Neural cell (in vitro differentiated cells): ENCODE measurements around the gene COL9A1. TPM values are rescaled to one million over a fixed set of nuclear protein-coding genes. Genes with fewer than 3 reads are reported as not detected.

Experiments
- H2AFZ ChIP-seq: fragments of 200-600, 300-800 bp; sonication (generic), shearing (Covaris generic); 2 replicates; pipeline ENCODE4 v1.6.0; 2014; ENCODE audit warnings: low read depth, mild to moderate bottlenecking, antibody characterized with exemption, low read length, moderate library complexity
- H3F3A ChIP-seq: fragments of 200-600 bp; shearing (Covaris generic); 2 replicates; pipeline ENCODE4 v1.6.1; 2016; ENCODE audit warnings: mild to moderate bottlenecking, moderate library complexity, mixed read lengths, antibody characterized with exemption, low read length; ENCODE audit not compliant: insufficient read depth, poor library complexity, severe bottlenecking
- H3K27ac ChIP-seq: fragments of 200-600, 300-800 bp; sonication (generic), shearing (Covaris generic); 2 replicates; pipeline ENCODE4 v1.5.1; 2014; ENCODE audit warnings: mild to moderate bottlenecking, low read length, moderate library complexity
- H3K27me3 ChIP-seq: fragments of 300-800, 200-600 bp; sonication (generic), shearing (Covaris generic); 2 replicates; pipeline ENCODE4 v1.6.0; 2014; ENCODE audit warnings: mild to moderate bottlenecking, low read depth, low read length, moderate library complexity; ENCODE audit not compliant: insufficient read depth
- H3K36me3 ChIP-seq: fragments of 300-800, 200-600 bp; sonication (generic), shearing (Covaris generic); 2 replicates; pipeline ENCODE4 v1.5.1; 2014; ENCODE audit warnings: mild to moderate bottlenecking, antibody characterized with exemption, low read length, moderate library complexity; ENCODE audit not compliant: insufficient read depth
- H3K4me2 ChIP-seq: fragments of 300-800, 200-600 bp; sonication (generic), shearing (Covaris generic); 2 replicates; pipeline ENCODE4 v1.6.0; 2014; ENCODE audit warnings: mild to moderate bottlenecking, low read length
- H3K4me3 ChIP-seq: fragments of 300-800, 200-600 bp; sonication (generic), shearing (Covaris generic); 2 replicates; pipeline ENCODE4 v1.5.1; 2014; ENCODE audit warnings: mild to moderate bottlenecking, low read length, moderate library complexity
- H3K79me2 ChIP-seq: fragments of 200-600 bp; shearing (Covaris generic); replicated peaks from 2 replicates; pipeline ENCODE4 v1.6.0; 2014; ENCODE audit warnings: mild to moderate bottlenecking, low read length, moderate library complexity; ENCODE audit not compliant: insufficient read depth
- H3K9ac ChIP-seq: fragments of 300-800, 200-600 bp; sonication (generic), shearing (Covaris generic); 2 replicates; pipeline ENCODE4 v1.6.1; 2016; ENCODE audit warnings: mild to moderate bottlenecking, low read length, mixed read lengths
- H3K9me2 ChIP-seq: fragments of 200-600 bp; shearing (Covaris generic); 2 replicates; pipeline ENCODE4 v1.6.1; 2016; ENCODE audit warnings: mild to moderate bottlenecking, low read length, mixed read lengths; ENCODE audit not compliant: insufficient read depth
- H3K9me3 ChIP-seq: fragments of 200-600, 300-800 bp; sonication (generic), shearing (Covaris generic); 2 replicates; pipeline ENCODE4 v1.6.1; 2016; ENCODE audit warnings: mild to moderate bottlenecking, mixed run types, low read length, moderate library complexity, mixed read lengths
- H4K20me1 ChIP-seq: fragments of 200-600 bp; shearing (Covaris generic); 2 replicates; pipeline ENCODE4 v1.6.1; 2016; ENCODE audit warnings: mild to moderate bottlenecking, mixed run types; ENCODE audit not compliant: insufficient read depth
- CTCF ChIP-seq: fragments of 450-650 bp; IDR thresholded peaks from 2 replicates; pipeline ENCODE4 v1.5.1; 2014; ENCODE audit warnings: antibody characterized with exemption, mild to moderate bottlenecking, moderate library complexity; ENCODE audit not compliant: poor library complexity, severe bottlenecking
- EP300 ChIP-seq: fragments of 450-650 bp; conservative IDR thresholded peaks from 2 replicates; pipeline ENCODE4 v1.6.1; 2014; ENCODE audit warnings: antibody characterized with exemption, mild to moderate bottlenecking, moderate library complexity; ENCODE audit not compliant: poor library complexity, severe bottlenecking
- EZH2 ChIP-seq: fragments of 200-600, 300-800 bp; shearing (Covaris generic), sonication (generic); IDR thresholded peaks from 2 replicates; pipeline ENCODE4 v1.6.1; 2014; ENCODE audit warnings: antibody characterized with exemption, low read length, borderline replicate concordance, mild to moderate bottlenecking; ENCODE audit not compliant: insufficient read depth, poor library complexity, severe bottlenecking
- MXI1 ChIP-seq: fragments of 450-650 bp; conservative IDR thresholded peaks from 2 replicates; pipeline ENCODE4 v1.6.1; 2014; ENCODE audit warnings: antibody characterized with exemption, mild to moderate bottlenecking; ENCODE audit not compliant: poor library complexity, severe bottlenecking
- POLR2AphosphoS5 ChIP-seq: IDR thresholded peaks from 2 replicates; pipeline ENCODE4 v1.6.1; 2012
- RAD21 ChIP-seq: fragments of 450-650 bp; conservative IDR thresholded peaks from 2 replicates; pipeline ENCODE4 v1.6.1; 2014; ENCODE audit warnings: antibody characterized with exemption, mild to moderate bottlenecking, moderate library complexity
- SMC3 ChIP-seq: fragments of 450-650 bp; conservative IDR thresholded peaks from 2 replicates; pipeline ENCODE4 v1.6.1; 2014; ENCODE audit warnings: antibody characterized with exemption, mild to moderate bottlenecking, moderate library complexity; ENCODE audit not compliant: poor library complexity
- TAF1 ChIP-seq: IDR thresholded peaks from 2 replicates; pipeline ENCODE4 v1.6.1; 2012; ENCODE audit warnings: low read depth
- polyA plus RNA-seq: library from polyadenylated mRNA; depleted of rRNA; stranded (reverse); fragments of >200 nt; gene quantifications from 2 replicates; pipeline ENCODE4 v1.2.3, GENCODE V29; 2014
- TF ChIP-seq, protein P1 (sequence below): IDR thresholded peaks from 2 replicates; pipeline ENCODE4 v1.6.1; 2012; ENCODE audit warnings: borderline replicate concordance

COL9A1 gene
- polyA plus RNA-seq, 1 donor from 2014 or later = 1.0 TPM

- Histone ChIP-seq H3K4me2 (no peak overlapping the region), H3K79me2 (no peaks in the 10 kb centered on the region), H3K36me3 (no peaks in the 10 kb centered on the region), H3K9me2 (no peaks in the 10 kb centered on the region), H2AFZ (no peak overlapping the region), H3K9ac (no peak overlapping the region), H4K20me1 (no peaks in the 10 kb centered on the region), H3K4me3 (no peak overlapping the region), H3K27me3 (no peaks in the 10 kb centered on the region), H3F3A (no peaks in the 10 kb centered on the region), H3K27ac (no peak overlapping the region), H3K9me3 (no peaks in the 10 kb centered on the region)
- TF ChIP-seq MXI1 (no peak), EP300 (no peak), POLR2AphosphoS5 (no peak), TAF1 (no peak), EZH2 (no peak), CTCF (no peak)
- TF ChIP-seq, protein P1, sequence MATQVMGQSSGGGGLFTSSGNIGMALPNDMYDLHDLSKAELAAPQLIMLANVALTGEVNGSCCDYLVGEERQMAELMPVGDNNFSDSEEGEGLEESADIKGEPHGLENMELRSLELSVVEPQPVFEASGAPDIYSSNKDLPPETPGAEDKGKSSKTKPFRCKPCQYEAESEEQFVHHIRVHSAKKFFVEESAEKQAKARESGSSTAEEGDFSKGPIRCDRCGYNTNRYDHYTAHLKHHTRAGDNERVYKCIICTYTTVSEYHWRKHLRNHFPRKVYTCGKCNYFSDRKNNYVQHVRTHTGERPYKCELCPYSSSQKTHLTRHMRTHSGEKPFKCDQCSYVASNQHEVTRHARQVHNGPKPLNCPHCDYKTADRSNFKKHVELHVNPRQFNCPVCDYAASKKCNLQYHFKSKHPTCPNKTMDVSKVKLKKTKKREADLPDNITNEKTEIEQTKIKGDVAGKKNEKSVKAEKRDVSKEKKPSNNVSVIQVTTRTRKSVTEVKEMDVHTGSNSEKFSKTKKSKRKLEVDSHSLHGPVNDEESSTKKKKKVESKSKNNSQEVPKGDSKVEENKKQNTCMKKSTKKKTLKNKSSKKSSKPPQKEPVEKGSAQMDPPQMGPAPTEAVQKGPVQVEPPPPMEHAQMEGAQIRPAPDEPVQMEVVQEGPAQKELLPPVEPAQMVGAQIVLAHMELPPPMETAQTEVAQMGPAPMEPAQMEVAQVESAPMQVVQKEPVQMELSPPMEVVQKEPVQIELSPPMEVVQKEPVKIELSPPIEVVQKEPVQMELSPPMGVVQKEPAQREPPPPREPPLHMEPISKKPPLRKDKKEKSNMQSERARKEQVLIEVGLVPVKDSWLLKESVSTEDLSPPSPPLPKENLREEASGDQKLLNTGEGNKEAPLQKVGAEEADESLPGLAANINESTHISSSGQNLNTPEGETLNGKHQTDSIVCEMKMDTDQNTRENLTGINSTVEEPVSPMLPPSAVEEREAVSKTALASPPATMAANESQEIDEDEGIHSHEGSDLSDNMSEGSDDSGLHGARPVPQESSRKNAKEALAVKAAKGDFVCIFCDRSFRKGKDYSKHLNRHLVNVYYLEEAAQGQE = no peak
Measured at GRCh38 chr6:70236343-70236742, 66.5 kb downstream of the COL9A1 start.

GRCh38 chr6:70234561-70235236 lies 68.2 kb downstream of the COL9A1 start:
- Histone ChIP-seq H3K9me3 (no peaks in the 10 kb centered on the region), H3K79me2 (no peaks in the 10 kb centered on the region), H3K4me3 (no peak overlapping the region), H4K20me1 (no peaks in the 10 kb centered on the region), H2AFZ (no peak overlapping the region), H3F3A (no peaks in the 10 kb centered on the region), H3K27ac (no peak overlapping the region), H3K9me2 (no peaks in the 10 kb centered on the region), H3K9ac (no peak overlapping the region), H3K27me3 (no peaks in the 10 kb centered on the region), H3K36me3 (no peaks in the 10 kb centered on the region), H3K4me2 (no peak overlapping the region)
- TF ChIP-seq EP300 (no peak), EZH2 (no peak), POLR2AphosphoS5 (no peak), SMC3 (no peak), MXI1 (no peak), TAF1 (no peak), RAD21 (no peak), CTCF (no peak)
- TF ChIP-seq, protein P1 = no peak
